ENCODE results near the gene NBPF12. TPM values are rescaled to one million over a fixed set of nuclear protein-coding genes. Genes with fewer than 3 reads are reported as not detected.

The NBPF12 gene
- total RNA-seq: 6.8 and 7.8 TPM in 2 replicates

GRCh38 chr1:146938242-146938902 lies at the start of gene NBPF12:
Gene NBPF12 (plus strand): TSS chr1:146938324. CDS start chr1:146960144, 21,820 bp downstream.

Other genes with a start within 250 kb of the NBPF12 start
- 10.1 and 12.0 TPM in 2 replicates for gene PRKAB2, start 234.1 kb downstream of the NBPF12 start, total RNA-seq